H1 (cell line): ENCODE measurements around the gene TXNRD3. TPM values are rescaled to one million over a fixed set of nuclear protein-coding genes. Genes with fewer than 3 reads are reported as not detected.

Experiments used
- CTCF ChIA-PET: fragments of 300-600 bp; sonication (Branson Sonifier 250); formaldehyde crosslinking; loops from one replicate; lab custom pipeline; 2021; ENCODE audit not compliant: partially characterized antibody; lab: Charles Lee
- POLR2A ChIA-PET: fragments of 300-600 bp; sonication (Branson Sonifier 250); formaldehyde crosslinking; loops from one replicate; lab custom pipeline; 2021; ENCODE audit warnings: inconsistent platforms; ENCODE audit not compliant: partially characterized antibody; lab: Charles Lee
- DNase-seq, 2 experiments: peaks; one replicate each; pipeline versions ENCODE4 v3.0.0 to v3.0.0-alpha.2; 2010 to 2022; ENCODE audit warnings: low spot score in 2 of 2, low read depth in 1 of 2, mixed read lengths in 1 of 2
- FAIRE-seq: peaks from 2 replicates; lab custom pipeline; 2011; peaks lifted over from hg19 to GRCh38; lab: Jason Lieb, UNC
- H2AFZ ChIP-seq: 2 replicates; pipeline ENCODE4 v1.8.1; 2012; ENCODE audit warnings: low read length, inconsistent platforms
- H2AK5ac ChIP-seq: 2 replicates; pipeline ENCODE4 v1.6.1; 2013; ENCODE audit warnings: low read depth, low read length
- H2BK120ac ChIP-seq: replicated peaks from 2 replicates; pipeline ENCODE3; 2013; ENCODE audit warnings: low read depth, low read length, inconsistent platforms
- H2BK12ac ChIP-seq: 2 replicates; pipeline ENCODE4 v1.6.1; 2013; ENCODE audit warnings: low read depth, low read length
- H2BK15ac ChIP-seq: 2 replicates; pipeline ENCODE4 v1.6.1; 2013; ENCODE audit warnings: low read length
- H2BK20ac ChIP-seq: 2 replicates; pipeline ENCODE4 v1.6.1; 2013; ENCODE audit warnings: low read length
- H2BK5ac ChIP-seq: 2 replicates; pipeline ENCODE4 v1.6.1; 2013; ENCODE audit warnings: low read depth, low read length
- H3K14ac ChIP-seq: 2 replicates; pipeline ENCODE4 v1.6.1; 2013; ENCODE audit warnings: inconsistent platforms; ENCODE audit not compliant: insufficient read length
- H3K18ac ChIP-seq: 2 replicates; pipeline ENCODE4 v1.6.1; 2013; ENCODE audit warnings: low read length; ENCODE audit errors: extremely low read depth
- H3K23ac ChIP-seq: 2 replicates; pipeline ENCODE4 v1.6.1; 2013; ENCODE audit warnings: inconsistent platforms; ENCODE audit not compliant: insufficient read length
- H3K23me2 ChIP-seq: 2 replicates; pipeline ENCODE4 v1.6.1; 2013; ENCODE audit warnings: low read depth, low read length
- H3K27ac ChIP-seq: 2 replicates; pipeline ENCODE4 v1.6.1; 2011; ENCODE audit warnings: low read depth, low read length, inconsistent platforms
- H3K27me3 ChIP-seq, 4 experiments: replicated peaks in 1 of 4; 1 replicate in 1 of 4; 2 replicates in 3 of 4; pipeline versions ENCODE4 v1.6.1 to v1.8.1; 2011 to 2013; ENCODE audit warnings: low read length in 3 of 4, mild to moderate bottlenecking in 3 of 4, inconsistent platforms in 2 of 4, mixed read lengths in 2 of 4, moderate library complexity in 1 of 4; ENCODE audit not compliant: control insufficient read depth in 3 of 4, insufficient read depth in 3 of 4; ENCODE audit errors: extremely low read depth in 1 of 4
- H3K36me3 ChIP-seq, 4 experiments: 2 replicates each; pipeline versions ENCODE4 v1.6.1 to v1.8.1; 2011 to 2013; ENCODE audit warnings: mild to moderate bottlenecking in 4 of 4, low read length in 3 of 4, moderate library complexity in 2 of 4, control low read depth in 1 of 4, inconsistent platforms in 1 of 4; ENCODE audit not compliant: insufficient read depth in 4 of 4, control insufficient read depth in 2 of 4
- H3K4ac ChIP-seq: replicated peaks from 2 replicates; pipeline ENCODE3; 2013; ENCODE audit warnings: low read length, low read depth, mixed read lengths, inconsistent platforms; ENCODE audit not compliant: insufficient read length
- H3K4me1 ChIP-seq, 4 experiments: replicated peaks in 1 of 4; 1 replicate in 1 of 4; 2 replicates in 3 of 4; pipeline versions ENCODE4 v1.6.1 to v1.8.1; 2011 to 2013; ENCODE audit warnings: low read length in 3 of 4, inconsistent platforms in 2 of 4, mixed read lengths in 1 of 4; ENCODE audit not compliant: insufficient read depth in 4 of 4, control insufficient read depth in 3 of 4
- H3K4me2 ChIP-seq, 2 experiments: 2 replicates each; pipeline versions ENCODE4 v1.6.1 to v1.8.1; 2011 to 2013; ENCODE audit warnings: low read depth in 2 of 2, low read length in 2 of 2, control low read depth in 1 of 2, inconsistent platforms in 1 of 2, mild to moderate bottlenecking in 1 of 2; ENCODE audit not compliant: insufficient read depth in 1 of 2
- H3K4me3 ChIP-seq, 4 experiments: fragments of 200-600, 300-600 bp in 1 of 4; sonication (generic), shearing (Covaris generic), sonication (Bioruptor Twin) in 1 of 4; 2 replicates each; pipeline versions ENCODE4 v1.5.1 to v1.8.1; 2011 to 2016; ENCODE audit warnings: low read length in 4 of 4, low read depth in 3 of 4, control low read depth in 2 of 4, inconsistent platforms in 2 of 4, mild to moderate bottlenecking in 2 of 4, mixed read lengths in 1 of 4, moderate library complexity in 1 of 4; ENCODE audit not compliant: insufficient read depth in 2 of 4; ENCODE audit errors: extremely low read depth in 1 of 4
- H3K56ac ChIP-seq: replicated peaks from 2 replicates; pipeline ENCODE3; 2013; ENCODE audit warnings: low read depth, mild to moderate bottlenecking, mixed read lengths, low read length, inconsistent platforms; ENCODE audit not compliant: insufficient read length
- H3K79me1 ChIP-seq: 2 replicates; pipeline ENCODE4 v1.6.1; 2013; ENCODE audit warnings: low read depth, low read length, control low read depth
- H3K79me2 ChIP-seq, 2 experiments: 2 replicates each; pipeline versions ENCODE4 v1.6.1 to v1.8.1; 2012 to 2013; ENCODE audit warnings: low read length in 2 of 2, mild to moderate bottlenecking in 2 of 2, inconsistent platforms in 1 of 2; ENCODE audit not compliant: insufficient read depth in 2 of 2, control insufficient read depth in 1 of 2
- H3K9ac ChIP-seq, 4 experiments: replicated peaks in 1 of 4; 1 replicate in 1 of 4; 2 replicates in 3 of 4; pipeline versions ENCODE4 v1.6.1 to v1.8.1; 2011 to 2013; ENCODE audit warnings: low read depth in 3 of 4, low read length in 3 of 4, control low read depth in 2 of 4, mild to moderate bottlenecking in 2 of 4, moderate library complexity in 2 of 4, inconsistent platforms in 1 of 4; ENCODE audit errors: extremely low read depth in 1 of 4
- H3K9me3 ChIP-seq, 2 experiments: 2 replicates each; pipeline versions ENCODE4 v1.6.1 to v1.8.1; 2012 to 2013; ENCODE audit warnings: mild to moderate bottlenecking in 2 of 2, moderate library complexity in 2 of 2, control low read depth in 1 of 2, inconsistent platforms in 1 of 2, low read depth in 1 of 2, low read length in 1 of 2, mixed read lengths in 1 of 2; ENCODE audit not compliant: insufficient read depth in 2 of 2
- H4K20me1 ChIP-seq, 2 experiments: replicated peaks in 1 of 2; 2 replicates each; pipeline versions ENCODE3 to v1.8.1; 2011 to 2013; ENCODE audit warnings: inconsistent platforms in 2 of 2, low read length in 2 of 2, mild to moderate bottlenecking in 1 of 2; ENCODE audit not compliant: insufficient read depth in 2 of 2, control insufficient read depth in 1 of 2
- H4K5ac ChIP-seq: 2 replicates; pipeline ENCODE4 v1.6.1; 2013; ENCODE audit warnings: low read length, low read depth, mixed read lengths, inconsistent platforms; ENCODE audit not compliant: insufficient read length
- H4K8ac ChIP-seq: 2 replicates; pipeline ENCODE4 v1.8.0; 2013; ENCODE audit warnings: mild to moderate bottlenecking, moderate library complexity, low read length, inconsistent platforms; ENCODE audit not compliant: insufficient read depth; ENCODE audit errors: extremely low read depth
- H4K91ac ChIP-seq: replicated peaks from 2 replicates; pipeline ENCODE3; 2013; ENCODE audit warnings: low read length, mixed read lengths, inconsistent platforms; ENCODE audit not compliant: insufficient read length
- CREB1 ChIP-seq: IDR thresholded peaks from 2 replicates; pipeline ENCODE4 v1.6.1; 2012; ENCODE audit warnings: inconsistent platforms
- WGBS, 2 experiments: shearing (Covaris generic) in 1 of 2; methylation state at CpG; one replicate each; pipeline versions ENCODE4 v1.1.6 to v1.1.7; 2013 to 2015; ENCODE audit warnings: low lambda C conversion rate in 2 of 2, mixed read lengths in 2 of 2, inconsistent platforms in 1 of 2, low coverage in 1 of 2, missing lambda C conversion rate in 1 of 2; ENCODE audit not compliant: insufficient replicate concordance in 2 of 2, insufficient coverage in 1 of 2, insufficient read length in 1 of 2; ENCODE audit errors: extremely low coverage in 1 of 2, missing lambda C conversion rate in 1 of 2; 5-methylcytosine and 5-hydroxymethylcytosine counted together
- polyA plus RNA-seq, 7 experiments: library from polyadenylated mRNA; depleted of rRNA in 3 of 7; stranded (reverse) in 5 of 7; unstranded in 2 of 7; fragments of >200 nt in 5 of 7; fragments of 200-250 nt in 2 of 7; gene quantifications; 1 replicate in 5 of 7; 2 replicates in 1 of 7; 4 replicates in 1 of 7; pipeline versions ENCODE4 v1.2.1 to v1.2.3, GENCODE V29; 2011 to 2013; ENCODE audit warnings: missing spikeins in 2 of 7, mixed read lengths in 2 of 7
- total RNA-seq: library from RNA; stranded (reverse); fragmentation: NEBNext Ultra II Directional; extraction: Animal tissue kit (Norgen Biotek cat#: 25700); gene quantifications from 2 replicates; pipeline ENCODE4 v1.2.1, GENCODE V29; 2021

The TXNRD3 gene
- total and polyA plus RNA-seq, 2 of the 8 experiments (the other 6 are each of a cell fraction or from before 2014, with no cell fraction given), result 3.4 to 4.3 TPM

GRCh38 chr3:126659915-126660886 lies 5.3 kb upstream of the TXNRD3 start:
- H4K8ac ChIP-seq, result no peak overlapping the region
- no peak overlapping the region for H2BK20ac ChIP-seq
- no peak overlapping the region for H2AFZ ChIP-seq
- H3K4me3 ChIP-seq, result no peak overlapping the region
- H3K9ac ChIP-seq, result no peak overlapping the region
- no peak overlapping the region for H3K4ac ChIP-seq
- H2AK5ac ChIP-seq, result no peak overlapping the region
- no peak overlapping the region for H3K14ac ChIP-seq
- no peak overlapping the region for H4K91ac ChIP-seq
- no peaks in the 10 kb centered on the region for H3K23me2 ChIP-seq
- no peaks in the 10 kb centered on the region for H3K79me1 ChIP-seq
- no peak overlapping the region for H2BK5ac ChIP-seq
- no peak overlapping the region for H3K18ac ChIP-seq
- H4K5ac ChIP-seq, result no peak overlapping the region
- H3K4me2 ChIP-seq, result 0 out of 4 replicates have a peak overlapping the region, but pooled peaks of 1 of the 2 experiments have one; percentile 3
- ChIA-PET CTCF (interaction anchor here (0.7 to 3.0 kb wide), 24 partner anchors 8 to 915 kb away, joined by 3 to 9 read pairs (median 4); partner anchors contain the start of gene CHST13), POLR2A (interaction anchor here (0.9 kb wide), 1 partner anchor 13 kb away, joined by 3 read pairs; no protein-coding TSS in a partner anchor)
- H2BK120ac ChIP-seq, result no peak overlapping the region
- no peaks in the 10 kb centered on the region for H3K79me2 ChIP-seq
- H3K36me3 ChIP-seq, result no peaks in the 10 kb centered on the region
- H3K27ac ChIP-seq, result no peak overlapping the region
- H2BK12ac ChIP-seq, result no peak overlapping the region
- H3K4me1 ChIP-seq, result no peaks in the 10 kb centered on the region; a peak in 2 of 7 replicates
- DNase-seq (no peak), FAIRE-seq (no peak)
- no peak overlapping the region for H3K23ac ChIP-seq
- H3K56ac ChIP-seq, result no peak overlapping the region
- no peak overlapping the region for H2BK15ac ChIP-seq
- WGBS, 2 experiments, result 73% methylated on average over 19 of the region's 19 CpGs; no CpG with 5 or more reads in 1 of the 2 experiments
- peaks cover 0 to 14% (median 7%) of the 10 kb centered on the region in 4 experiments; a peak in 6 of 7 replicates for H3K27me3 ChIP-seq
- H4K20me1 ChIP-seq, result peaks cover 0 to 2% of the 10 kb centered on the region in 2 experiments
- H3K9me3 ChIP-seq, result peaks cover 0 to 2% of the 10 kb centered on the region in 2 experiments; a peak in 1 of 4 replicates
- TF ChIP-seq CREB1, result no peak
